ENCODE measurements around the gene KASH5.

DNA sequence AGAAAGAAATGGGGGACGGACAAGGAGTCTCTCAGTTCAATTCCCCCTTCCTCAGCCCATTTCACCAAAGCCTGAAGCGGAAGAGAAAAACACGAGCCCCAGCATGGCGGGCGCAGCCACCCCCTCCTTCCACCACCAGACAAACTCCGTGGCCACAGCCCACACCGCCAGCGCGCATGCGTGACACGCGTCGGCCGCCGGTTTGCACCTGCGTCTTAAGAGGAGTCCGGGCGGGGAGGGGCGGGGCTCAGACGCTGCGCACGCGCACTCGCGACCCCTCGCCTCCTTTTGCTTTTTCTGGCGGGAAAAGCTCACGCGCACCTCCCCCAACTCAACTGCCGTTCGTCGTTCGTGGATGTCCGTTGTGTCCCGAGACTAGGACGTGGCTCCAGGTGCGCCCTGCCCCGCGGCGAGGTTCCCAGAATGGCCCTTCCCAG, at the start of gene KASH5:
- no peak for TF ChIP-seq POLR2A (IDR thresholded peaks at IDR 0.05)
- TF ChIP-seq, protein P1, sequence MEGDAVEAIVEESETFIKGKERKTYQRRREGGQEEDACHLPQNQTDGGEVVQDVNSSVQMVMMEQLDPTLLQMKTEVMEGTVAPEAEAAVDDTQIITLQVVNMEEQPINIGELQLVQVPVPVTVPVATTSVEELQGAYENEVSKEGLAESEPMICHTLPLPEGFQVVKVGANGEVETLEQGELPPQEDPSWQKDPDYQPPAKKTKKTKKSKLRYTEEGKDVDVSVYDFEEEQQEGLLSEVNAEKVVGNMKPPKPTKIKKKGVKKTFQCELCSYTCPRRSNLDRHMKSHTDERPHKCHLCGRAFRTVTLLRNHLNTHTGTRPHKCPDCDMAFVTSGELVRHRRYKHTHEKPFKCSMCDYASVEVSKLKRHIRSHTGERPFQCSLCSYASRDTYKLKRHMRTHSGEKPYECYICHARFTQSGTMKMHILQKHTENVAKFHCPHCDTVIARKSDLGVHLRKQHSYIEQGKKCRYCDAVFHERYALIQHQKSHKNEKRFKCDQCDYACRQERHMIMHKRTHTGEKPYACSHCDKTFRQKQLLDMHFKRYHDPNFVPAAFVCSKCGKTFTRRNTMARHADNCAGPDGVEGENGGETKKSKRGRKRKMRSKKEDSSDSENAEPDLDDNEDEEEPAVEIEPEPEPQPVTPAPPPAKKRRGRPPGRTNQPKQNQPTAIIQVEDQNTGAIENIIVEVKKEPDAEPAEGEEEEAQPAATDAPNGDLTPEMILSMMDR (IDR thresholded peaks at IDR 0.05) = no peak
- TF ChIP-seq POLR2AphosphoS5 (IDR thresholded peaks at IDR 0.05) = no peak
- TF ChIP-seq EP300 (IDR thresholded peaks at IDR 0.05) = no peak
